ES-I3 (cell line): Measurements from ENCODE around the gene KCNIP4.

Experiments used
- H3K36me3 ChIP-seq: 2 replicates; pipeline ENCODE4 v1.6.1; 2013; ENCODE audit warnings: mild to moderate bottlenecking, low read length, control low read depth, moderate library complexity; ENCODE audit not compliant: insufficient read depth
- H3K4me1 ChIP-seq: 2 replicates; pipeline ENCODE4 v1.6.1; 2013; ENCODE audit warnings: mild to moderate bottlenecking, control low read depth, low read length; ENCODE audit not compliant: insufficient read depth
- H3K9ac ChIP-seq: 2 replicates; pipeline ENCODE4 v1.6.1; 2013; ENCODE audit warnings: low read depth, mild to moderate bottlenecking, low read length, moderate library complexity
- H3K9me3 ChIP-seq: 2 replicates; pipeline ENCODE4 v1.6.1; 2013; ENCODE audit warnings: mild to moderate bottlenecking, low read length, moderate library complexity; ENCODE audit not compliant: control insufficient read depth, insufficient read depth

Gene KCNIP4

GRCh38 chr4:21198683-21199082, 749.9 kb downstream of the KCNIP4 start:
- no peak overlapping the region for H3K9ac ChIP-seq
- H3K36me3 ChIP-seq, result no peaks in the 10 kb centered on the region
- H3K9me3 ChIP-seq, result no peaks in the 10 kb centered on the region
- no peaks in the 10 kb centered on the region for H3K4me1 ChIP-seq

GRCh38 chr4:21195682-21196081, 752.9 kb downstream of the KCNIP4 start:
- Histone ChIP-seq H3K4me1 (peaks cover 4% of the 10 kb centered on the region; the same call in 1 of the 2 replicates), H3K9me3 (no peaks in the 10 kb centered on the region), H3K36me3 (no peaks in the 10 kb centered on the region), H3K9ac (no peak overlapping the region)

GRCh38 chr4:21192367-21192766, 756.2 kb downstream of the KCNIP4 start:
- H3K36me3 ChIP-seq, result no peaks in the 10 kb centered on the region

GRCh38 chr4:21191317-21191716, 757.3 kb downstream of the KCNIP4 start:
- Histone ChIP-seq H3K9ac (no peak overlapping the region), H3K9me3 (no peaks in the 10 kb centered on the region), H3K4me1 (peaks cover 4% of the 10 kb centered on the region; the same call in 1 of the 2 replicates), H3K36me3 (no peaks in the 10 kb centered on the region)

More at GRCh38 chr4:21192367-21192766, 756.2 kb downstream of the KCNIP4 start:
- H3K4me1 ChIP-seq, result peaks cover 4% of the 10 kb centered on the region; the same call in 1 of the 2 replicates
- H3K9me3 ChIP-seq, result no peaks in the 10 kb centered on the region
- H3K9ac ChIP-seq, result no peak overlapping the region

GRCh38 chr4:21184788-21185187, 763.8 kb downstream of the KCNIP4 start:
- Histone ChIP-seq H3K4me1 (no peaks in the 10 kb centered on the region), H3K36me3 (no peaks in the 10 kb centered on the region), H3K9me3 (no peaks in the 10 kb centered on the region), H3K9ac (no peak overlapping the region)

GRCh38 chr4:21181716-21182115, 766.9 kb downstream of the KCNIP4 start:
- H3K9ac ChIP-seq, result no peak overlapping the region
- no peaks in the 10 kb centered on the region for H3K9me3 ChIP-seq
- H3K4me1 ChIP-seq, result no peaks in the 10 kb centered on the region
- no peaks in the 10 kb centered on the region for H3K36me3 ChIP-seq

GRCh38 chr4:21177871-21178270, 770.7 kb downstream of the KCNIP4 start:
- H3K9me3 ChIP-seq, result no peaks in the 10 kb centered on the region
- H3K9ac ChIP-seq, result no peak overlapping the region
- H3K36me3 ChIP-seq, result no peaks in the 10 kb centered on the region
- H3K4me1 ChIP-seq, result no peaks in the 10 kb centered on the region

- no peaks in the 10 kb centered on the region for H3K36me3 ChIP-seq
- no peaks in the 10 kb centered on the region for H3K4me1 ChIP-seq
- H3K9ac ChIP-seq, result no peak overlapping the region
- H3K9me3 ChIP-seq, result no peaks in the 10 kb centered on the region
Observed at GRCh38 chr4:21177092-21177491, 771.5 kb downstream of the KCNIP4 start.

GRCh38 chr4:21167711-21168110, 780.9 kb downstream of the KCNIP4 start:
- Histone ChIP-seq H3K9me3 (no peaks in the 10 kb centered on the region), H3K9ac (no peak overlapping the region), H3K4me1 (no peaks in the 10 kb centered on the region), H3K36me3 (no peaks in the 10 kb centered on the region)

GRCh38 chr4:21155367-21155766, 793.2 kb downstream of the KCNIP4 start:
- no peaks in the 10 kb centered on the region for H3K36me3 ChIP-seq
- no peaks in the 10 kb centered on the region for H3K9me3 ChIP-seq
- H3K4me1 ChIP-seq, result no peaks in the 10 kb centered on the region
- H3K9ac ChIP-seq, result no peak overlapping the region

GRCh38 chr4:21139327-21139726, 809.2 kb downstream of the KCNIP4 start:
- H3K4me1 ChIP-seq, result no peaks in the 10 kb centered on the region
- no peaks in the 10 kb centered on the region for H3K36me3 ChIP-seq
- H3K9ac ChIP-seq, result no peak overlapping the region
- no peaks in the 10 kb centered on the region for H3K9me3 ChIP-seq

GRCh38 chr4:21136051-21136630, 812.4 kb downstream of the KCNIP4 start:
- Histone ChIP-seq H3K9ac (no peak overlapping the region), H3K9me3 (no peaks in the 10 kb centered on the region), H3K4me1 (no peaks in the 10 kb centered on the region), H3K36me3 (no peaks in the 10 kb centered on the region)

- no peak overlapping the region for H3K9ac ChIP-seq
- no peaks in the 10 kb centered on the region for H3K4me1 ChIP-seq
- H3K9me3 ChIP-seq, result no peaks in the 10 kb centered on the region
- H3K36me3 ChIP-seq, result no peaks in the 10 kb centered on the region
Observed at GRCh38 chr4:21134994-21135393, 813.6 kb downstream of the KCNIP4 start.

- no peaks in the 10 kb centered on the region for H3K9me3 ChIP-seq
- no peaks in the 10 kb centered on the region for H3K36me3 ChIP-seq
- H3K9ac ChIP-seq, result no peak overlapping the region
- no peaks in the 10 kb centered on the region for H3K4me1 ChIP-seq
Observed at GRCh38 chr4:21130606-21131005, 818.0 kb downstream of the KCNIP4 start.

- H3K36me3 ChIP-seq, result no peaks in the 10 kb centered on the region
- no peaks in the 10 kb centered on the region for H3K4me1 ChIP-seq
Observed at GRCh38 chr4:21126014-21126512, 822.5 kb downstream of the KCNIP4 start.

More at GRCh38 chr4:21126014-21126512, 822.5 kb downstream of the KCNIP4 start:
- Histone ChIP-seq H3K9me3 (no peaks in the 10 kb centered on the region), H3K9ac (no peak overlapping the region)
